K562 (cell line): ENCODE measurements around the gene EPHA2. TPM values are rescaled to one million over a fixed set of nuclear protein-coding genes. Genes with fewer than 3 reads are reported as not detected.

Source experiments
- ATAC-seq: fragments of 200-7000 bp; cut with Tn5 transposase; 3 replicates; pipeline ENCODE4 v1.9.1; 2020; ENCODE audit warnings: moderate library complexity
- BruUV-seq: library from RNA; stranded (reverse); fragments of 400-500 nt; replicated peaks from 2 replicates; lab custom pipeline; 2021; lab: Mats Ljungman, UMichigan
- CTCF ChIA-PET: fragments of 300-600 bp; formaldehyde crosslinking; extraction: SDS; loops from one replicate; lab custom pipeline; 2021; ENCODE audit warnings: low intra/inter-chr PET ratio; lab: Yijun Ruan, JAX
- POLR2A ChIA-PET: fragments of 300-600, 350-650 bp; sonication (Branson Sonifier 250); formaldehyde crosslinking; extraction: SDS; loops from one replicate; lab custom pipeline; 2021; ENCODE audit warnings: antibody characterized with exemption, inconsistent platforms; lab: Yijun Ruan, JAX
- DNase-seq, 4 experiments: peaks; one replicate each; pipeline versions ENCODE4 v3.0.0 to v3.0.0-alpha.2; 2011 to 2018; ENCODE audit warnings: low spot score in 3 of 4, mixed read lengths in 3 of 4; ENCODE audit errors: extremely low read depth in 1 of 4
- FAIRE-seq: peaks from 2 replicates; lab custom pipeline; 2011; peaks lifted over from hg19 to GRCh38; lab: Jason Lieb, UNC
- H2AFZ ChIP-seq: 2 replicates; pipeline ENCODE4 v1.6.0; 2011; ENCODE audit warnings: low read depth, low read length, control low read depth, inconsistent platforms
- H3K27ac ChIP-seq: fragments of 200-600 bp; 3 replicates; pipeline ENCODE4 v1.8.0; 2011; ENCODE audit warnings: low read depth, mild to moderate bottlenecking, control low read depth, inconsistent platforms, low read length, moderate library complexity, mixed read lengths; ENCODE audit errors: extremely low read depth
- H3K27me3 ChIP-seq, 2 experiments: fragments of 300-600 bp in 1 of 2; 2 replicates in 1 of 2; 3 replicates in 1 of 2; pipeline versions ENCODE4 v1.6.0 to v1.8.0; 2011; ENCODE audit warnings: inconsistent platforms in 2 of 2, low read length in 2 of 2, mild to moderate bottlenecking in 1 of 2, mixed read lengths in 1 of 2, moderate library complexity in 1 of 2; ENCODE audit not compliant: control insufficient read depth in 2 of 2, insufficient read depth in 2 of 2
- H3K36me3 ChIP-seq: fragments of 300-600 bp; 3 replicates; pipeline ENCODE4 v1.8.0; 2011; ENCODE audit warnings: mild to moderate bottlenecking, low read length, inconsistent platforms; ENCODE audit not compliant: control insufficient read depth, insufficient read depth
- H3K4me1 ChIP-seq, 2 experiments: fragments of 200-600 bp in 1 of 2; replicated peaks in 1 of 2; 2 replicates in 1 of 2; 3 replicates in 1 of 2; pipeline versions ENCODE4 v1.5.1 to v1.8.0; 2011; ENCODE audit warnings: inconsistent platforms in 2 of 2, low read length in 2 of 2, mild to moderate bottlenecking in 1 of 2, mixed read lengths in 1 of 2, moderate library complexity in 1 of 2; ENCODE audit not compliant: control insufficient read depth in 2 of 2, insufficient read depth in 2 of 2
- H3K4me2 ChIP-seq: 2 replicates; pipeline ENCODE4 v1.6.1; 2011; ENCODE audit warnings: low read length, control low read depth, inconsistent platforms, mixed read lengths; ENCODE audit not compliant: insufficient read depth
- H3K4me3 ChIP-seq: fragments of 200-600 bp; sonication (generic), shearing (Covaris generic); 2 replicates; pipeline ENCODE4 v1.5.1; 2016; ENCODE audit warnings: control low read depth, inconsistent platforms
- H3K79me2 ChIP-seq: fragments of 200-600 bp; 3 replicates; pipeline ENCODE4 v1.8.0; 2011; ENCODE audit warnings: low read length, inconsistent platforms; ENCODE audit not compliant: control insufficient read depth, insufficient read depth
- H3K9ac ChIP-seq, 2 experiments: 2 replicates each; pipeline versions ENCODE4 v1.6.0 to v1.6.1; 2011; ENCODE audit warnings: low read depth in 2 of 2, low read length in 2 of 2, control low read depth in 1 of 2, inconsistent platforms in 1 of 2, mild to moderate bottlenecking in 1 of 2, mixed read lengths in 1 of 2; ENCODE audit not compliant: insufficient read depth in 1 of 2
- H3K9me1 ChIP-seq: one replicate; pipeline ENCODE4 v1.6.0; 2011; ENCODE audit warnings: inconsistent platforms, mild to moderate bottlenecking, low read length, moderate library complexity; ENCODE audit not compliant: control insufficient read depth, insufficient read depth
- H3K9me3 ChIP-seq: replicated peaks from 2 replicates; pipeline ENCODE4 v1.5.1; 2011; ENCODE audit warnings: low read depth, low read length, inconsistent platforms; ENCODE audit not compliant: control insufficient read depth, insufficient read depth
- H4K20me1 ChIP-seq: replicated peaks from 2 replicates; pipeline ENCODE4 v1.6.1; 2011; ENCODE audit warnings: low read length, inconsistent platforms, mixed read lengths; ENCODE audit not compliant: control insufficient read depth, insufficient read depth
- BCOR ChIP-seq: fragments of 450-650 bp; IDR thresholded peaks from 2 replicates; pipeline ENCODE4 v1.6.1; 2016
- HDAC2 ChIP-seq: fragments of 450-650 bp; IDR thresholded peaks from 2 replicates; pipeline ENCODE4 v1.6.1; 2016; ENCODE audit warnings: mild to moderate bottlenecking
- POLR3G ChIP-seq: IDR thresholded peaks from 2 replicates; pipeline ENCODE4 v1.6.1; 2011; ENCODE audit not compliant: insufficient read length, insufficient replicate concordance; ENCODE audit errors: extremely low read depth
- RBM25 ChIP-seq: fragments of 200-400 bp; formaldehyde crosslinking; IDR thresholded peaks from 2 replicates; pipeline ENCODE4 v1.6.1; 2018; ENCODE audit warnings: low read length, low read depth, moderate library complexity; ENCODE audit not compliant: severe bottlenecking
- ZNF124 ChIP-seq: sonication (generic); formaldehyde crosslinking; IDR thresholded peaks from 2 replicates; pipeline ENCODE4 v1.8.1; 2022; ENCODE audit warnings: missing genetic modification reagents
- ZNF507 ChIP-seq: conservative IDR thresholded peaks from 2 replicates; pipeline ENCODE4 v1.6.1; 2017; ENCODE audit warnings: missing genetic modification characterization, missing compliant biosample characterization
- ZSCAN29 ChIP-seq: fragments of 450-650 bp; IDR thresholded peaks from 2 replicates; pipeline ENCODE4 v1.6.1; 2017
- WGBS: fragments of 100-300 bp; shearing (Covaris generic); methylation state at CpG from one replicate; pipeline ENCODE4 v1.1.6; 2016; ENCODE audit warnings: low coverage, mixed read lengths; ENCODE audit not compliant: insufficient coverage; ENCODE audit errors: missing lambda C conversion rate; 5-methylcytosine and 5-hydroxymethylcytosine counted together
- in situ Hi-C: fragments of 300-500 bp; cut with MboI; formaldehyde crosslinking; loops from 4 replicates; pipeline ENCODE4 v1.15.0; 2018; ENCODE audit warnings: inconsistent platforms, mixed read lengths
- intact Hi-C: fragments of 100-400 bp; cut with micrococcal nuclease; formaldehyde crosslinking; loops from 2 replicates; pipeline ENCODE4 v1.14.2; 2022
- polyA plus RNA-seq, 8 experiments: library from polyadenylated mRNA; depleted of rRNA in 4 of 8; stranded (reverse) in 5 of 8; unstranded in 3 of 8; fragments of >200 nt; fragmentation: Nextera tagmentation in 2 of 8; fragmentation: Illumina TruSeq in 1 of 8; extraction: Ambion mirVana in 2 of 8; extraction: Trizol in 1 of 8; gene quantifications; 2 replicates each; pipeline versions ENCODE4 v1.2.1 to v1.2.3, GENCODE V29; 2011 to 2014; ENCODE audit warnings: inconsistent platforms in 1 of 8, missing spikeins in 1 of 8
- total RNA-seq, 7 experiments: library from RNA; depleted of rRNA in 6 of 7; stranded (reverse); fragments of >200 nt in 6 of 7; fragmentation: Illumina TruSeq in 2 of 7; extraction: Trizol in 2 of 7; gene quantifications; 2 replicates each; pipeline versions ENCODE4 v1.2.1 to v1.2.3, GENCODE V29; 2011 to 2021; ENCODE audit warnings: low replicate concordance in 1 of 7
- TF ChIP-seq, protein P1 (sequence below), 2 experiments: fragments of 450-650 bp in 1 of 2; IDR thresholded peaks; 2 replicates each; pipeline ENCODE4 v1.6.1; 2011 to 2017; ENCODE audit warnings: low read depth in 2 of 2, antibody characterized with exemption in 1 of 2, borderline replicate concordance in 1 of 2, low read length in 1 of 2, mild to moderate bottlenecking in 1 of 2, mixed read lengths in 1 of 2; ENCODE audit not compliant: control insufficient read depth in 1 of 2

EPHA2 gene
- total and polyA plus RNA-seq, 9 of the 15 experiments (the other 6 are each of a cell fraction or from before 2014, with no cell fraction given) = 0.04 to 0.40 (median 0.07) TPM; not detected in 4

DNA sequence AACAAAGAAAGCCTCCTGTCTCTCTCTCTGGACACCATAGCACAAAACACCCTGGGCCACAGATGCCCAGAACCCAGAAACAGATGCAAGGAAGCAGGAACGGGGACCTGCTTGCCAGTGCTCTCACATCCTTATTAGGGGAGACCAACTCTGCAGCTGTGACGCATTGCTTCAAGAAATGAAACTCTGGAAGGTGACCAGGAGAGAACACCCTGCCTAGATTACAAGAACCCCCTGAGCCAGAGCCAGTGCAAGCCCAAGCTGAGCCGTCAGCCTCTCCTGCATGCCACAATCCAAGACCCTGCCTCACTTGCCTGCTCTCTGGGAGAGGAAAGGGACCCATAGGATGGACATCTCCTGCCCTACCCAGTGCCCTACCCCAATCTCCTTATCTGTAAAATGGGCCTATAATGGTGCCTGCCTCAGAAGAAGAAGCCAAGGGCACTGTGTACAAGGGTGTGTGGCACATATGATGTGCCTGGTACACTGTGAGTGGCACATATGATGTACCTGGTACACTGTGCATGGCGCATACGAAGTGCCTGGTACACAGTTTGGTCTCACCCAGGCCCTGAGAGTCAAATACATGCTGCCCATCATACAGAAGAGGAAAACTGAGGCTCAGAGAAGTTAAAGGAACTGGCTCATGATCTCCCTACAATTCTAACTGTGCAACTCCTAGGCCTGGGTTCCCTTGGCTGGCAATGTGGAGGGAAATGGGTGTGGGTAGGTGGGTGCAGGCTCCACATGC lies 65.6 kb downstream of the EPHA2 start (continued):
- TF ChIP-seq, protein P1, sequence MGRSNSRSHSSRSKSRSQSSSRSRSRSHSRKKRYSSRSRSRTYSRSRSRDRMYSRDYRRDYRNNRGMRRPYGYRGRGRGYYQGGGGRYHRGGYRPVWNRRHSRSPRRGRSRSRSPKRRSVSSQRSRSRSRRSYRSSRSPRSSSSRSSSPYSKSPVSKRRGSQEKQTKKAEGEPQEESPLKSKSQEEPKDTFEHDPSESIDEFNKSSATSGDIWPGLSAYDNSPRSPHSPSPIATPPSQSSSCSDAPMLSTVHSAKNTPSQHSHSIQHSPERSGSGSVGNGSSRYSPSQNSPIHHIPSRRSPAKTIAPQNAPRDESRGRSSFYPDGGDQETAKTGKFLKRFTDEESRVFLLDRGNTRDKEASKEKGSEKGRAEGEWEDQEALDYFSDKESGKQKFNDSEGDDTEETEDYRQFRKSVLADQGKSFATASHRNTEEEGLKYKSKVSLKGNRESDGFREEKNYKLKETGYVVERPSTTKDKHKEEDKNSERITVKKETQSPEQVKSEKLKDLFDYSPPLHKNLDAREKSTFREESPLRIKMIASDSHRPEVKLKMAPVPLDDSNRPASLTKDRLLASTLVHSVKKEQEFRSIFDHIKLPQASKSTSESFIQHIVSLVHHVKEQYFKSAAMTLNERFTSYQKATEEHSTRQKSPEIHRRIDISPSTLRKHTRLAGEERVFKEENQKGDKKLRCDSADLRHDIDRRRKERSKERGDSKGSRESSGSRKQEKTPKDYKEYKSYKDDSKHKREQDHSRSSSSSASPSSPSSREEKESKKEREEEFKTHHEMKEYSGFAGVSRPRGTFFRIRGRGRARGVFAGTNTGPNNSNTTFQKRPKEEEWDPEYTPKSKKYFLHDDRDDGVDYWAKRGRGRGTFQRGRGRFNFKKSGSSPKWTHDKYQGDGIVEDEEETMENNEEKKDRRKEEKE (IDR thresholded peaks at IDR 0.05; ENCODE audit: borderline replicate concordance in 1 of 2, control insufficient read depth in 1 of 2, low read depth in 2 of 2, low read length in 1 of 2) = no peak
- TF ChIP-seq RBM25 (peak; percentile 61), ZNF507 (tag) (no peak), POLR3G (no peak), HDAC2 (0 out of 2 replicates have a peak, but pooled peaks have one; percentile 30), BCOR (peak; percentile 75)

- H2AFZ ChIP-seq = peak overlapping the region; percentile 38; the same call in 1 of the 2 replicates
- FAIRE-seq (peak; percentile 61), DNase-seq (peak in 2 of 4 experiments; percentile 45 to 48), ATAC-seq (peak; percentile 57)
- H3K4me1 ChIP-seq = peaks cover 10 to 35% of the 10 kb centered on the region in 2 experiments; a peak in 4 of 5 replicates
- WGBS = 21% methylated on average over 9 of the region's 9 CpGs
- H3K27me3 ChIP-seq = no peaks in the 10 kb centered on the region; a peak in 1 of 5 replicates
- no peak overlapping the region for H3K4me2 ChIP-seq
- H3K27ac ChIP-seq = no peak overlapping the region
- no peaks in the 10 kb centered on the region for H3K9me3 ChIP-seq
- no TSS peak for BruUV-seq
- POLR2A ChIA-PET = interaction anchor here (0.6 to 1.1 kb wide), 2 partner anchors 10 to 55 kb away, joined by 3 to 4 read pairs; no protein-coding TSS in a partner anchor
- in situ Hi-C loops (no loop called here), intact Hi-C loops (no loop called here)
- CTCF ChIA-PET = no interaction called here
- peak overlapping the region in 1 of 2 experiments; percentile 67; a peak in 2 of 4 replicates for H3K9ac ChIP-seq
- H3K9me1 ChIP-seq = no peaks in the 10 kb centered on the region
- H3K79me2 ChIP-seq = no peaks in the 10 kb centered on the region
- no peaks in the 10 kb centered on the region for H4K20me1 ChIP-seq
- H3K4me3 ChIP-seq = no peak overlapping the region
- H3K36me3 ChIP-seq = no peaks in the 10 kb centered on the region
- TF ChIP-seq ZNF124 (CRISPR knock-in tag) (no peak), ZSCAN29 (no peak)
These were observed 66.9 kb downstream of the EPHA2 start for GRCh38 chr1:16088996-16089395.
